Islet precursor cell (in vitro differentiated cells): Measurements from ENCODE around the gene DHX35.
"Not testable (repeated sequence)": the region's sequence is repeated elsewhere in the genome, so short reads cannot be mapped to it uniquely, and the experiment has no call there.

ENCODE experiments used
- DNase-seq: peaks from one replicate; pipeline ENCODE4 v3.0.0-alpha.2; 2018

Gene DHX35

GRCh38 chr20:38979842-38980241, 17.7 kb downstream of the DHX35 start:
- no peak for DNase-seq

GRCh38 chr20:38982291-38982690, 20.1 kb downstream of the DHX35 start:
- DNase-seq: no peak

- no peak for DNase-seq
Observed at GRCh38 chr20:38985060-38985459, 22.9 kb downstream of the DHX35 start.

- DNase-seq: no peak
Observed at GRCh38 chr20:38985603-38986170, 23.5 kb downstream of the DHX35 start.

- no peak for DNase-seq
Observed at GRCh38 chr20:38986663-38987062, 24.5 kb downstream of the DHX35 start.

GRCh38 chr20:38987777-38988176, 25.6 kb downstream of the DHX35 start:
- no peak for DNase-seq

- DNase-seq: no peak
Observed at GRCh38 chr20:38990728-38991127, 28.6 kb downstream of the DHX35 start.

GRCh38 chr20:38991814-38992704, 29.9 kb downstream of the DHX35 start:
- DNase-seq: no peak

- DNase-seq: no peak
Observed at GRCh38 chr20:38995536-38996044, 33.4 kb downstream of the DHX35 start.

GRCh38 chr20:38996866-38997265, 34.7 kb downstream of the DHX35 start:
- DNase-seq: not testable (repeated sequence)

GRCh38 chr20:38997622-38998021, 35.5 kb downstream of the DHX35 start:
- no peak for DNase-seq

GRCh38 chr20:38999217-38999616, 37.1 kb downstream of the DHX35 start:
- no peak for DNase-seq

- no peak for DNase-seq
Observed at GRCh38 chr20:38999965-39000910, 38.1 kb downstream of the DHX35 start.

- DNase-seq: no peak
Observed at GRCh38 chr20:39004508-39004907, 42.4 kb downstream of the DHX35 start.

GRCh38 chr20:39009348-39009747, 47.2 kb downstream of the DHX35 start:
- DNase-seq: no peak

- peak; percentile 77 for DNase-seq
Observed at GRCh38 chr20:39010496-39010895, 48.4 kb downstream of the DHX35 start.

GRCh38 chr20:39013662-39014109, 51.5 kb downstream of the DHX35 start:
- DNase-seq: no peak

GRCh38 chr20:39016041-39016440, 53.9 kb downstream of the DHX35 start:
- no peak for DNase-seq

GRCh38 chr20:39016506-39016905, 54.4 kb downstream of the DHX35 start:
- no peak for DNase-seq

- no peak for DNase-seq
Observed at GRCh38 chr20:39019027-39019426, 56.9 kb downstream of the DHX35 start.

- DNase-seq: no peak
Observed at GRCh38 chr20:39019805-39020325, 57.7 kb downstream of the DHX35 start.

- DNase-seq: no peak
Observed at GRCh38 chr20:39021748-39022147, 59.6 kb downstream of the DHX35 start.

GRCh38 chr20:39025883-39026282, 63.7 kb downstream of the DHX35 start:
- DNase-seq: no peak
